ENCODE measurements around the gene OR8A1.
"Not testable (repeated sequence)": the region's sequence is repeated elsewhere in the genome, so short reads cannot be mapped to it uniquely, and the experiment has no call there.

OR8A1 gene

GRCh38 chr11:124591430-124591829 lies 21.6 kb downstream of the OR8A1 start:
- no peak overlapping the region for H3K27ac ChIP-seq
- no peak for DNase-seq (ENCODE audit: low read depth, low spot score)

- H3K27ac ChIP-seq: no peak overlapping the region
- DNase-seq (ENCODE audit: low read depth, low spot score): no peak
Measured at GRCh38 chr11:124592627-124593026, 22.8 kb downstream of the OR8A1 start.

GRCh38 chr11:124595302-124595701 lies 25.5 kb downstream of the OR8A1 start:
- no peak for DNase-seq (ENCODE audit: low read depth, low spot score)

GRCh38 chr11:124597626-124598025 lies 27.8 kb downstream of the OR8A1 start:
- no peak overlapping the region for H3K27ac ChIP-seq
- no peak for DNase-seq (ENCODE audit: low read depth, low spot score)

More at GRCh38 chr11:124595302-124595701, 25.5 kb downstream of the OR8A1 start:
- no peak overlapping the region for H3K27ac ChIP-seq

GRCh38 chr11:124600621-124601320 lies 31.0 kb downstream of the OR8A1 start:
- no peak overlapping the region for H3K27ac ChIP-seq
- DNase-seq (ENCODE audit: low read depth, low spot score): no peak

- no peak for DNase-seq (ENCODE audit: low read depth, low spot score)
- peak overlapping the region; percentile 21 for H3K27ac ChIP-seq
Measured at GRCh38 chr11:124602193-124602592, 32.4 kb downstream of the OR8A1 start.

GRCh38 chr11:124602723-124603122 lies 32.9 kb downstream of the OR8A1 start:
- H3K27ac ChIP-seq; DNase-seq (ENCODE audit: low read depth, low spot score): not testable (repeated sequence)

- DNase-seq (ENCODE audit: low read depth, low spot score): no peak
- no peak overlapping the region for H3K27ac ChIP-seq
Measured at GRCh38 chr11:124605719-124606118, 35.9 kb downstream of the OR8A1 start.

- no peak for DNase-seq (ENCODE audit: low read depth, low spot score)
- no peak overlapping the region for H3K27ac ChIP-seq
Measured at GRCh38 chr11:124608147-124608546, 38.4 kb downstream of the OR8A1 start.

- H3K27ac ChIP-seq: no peak overlapping the region
- no peak for DNase-seq (ENCODE audit: low read depth, low spot score)
Measured at GRCh38 chr11:124610295-124610694, 40.5 kb downstream of the OR8A1 start.

- no peak within 1 kb of the TSS for H3K27ac ChIP-seq
- no peak for DNase-seq (ENCODE audit: low read depth, low spot score)
Measured at GRCh38 chr11:124611064-124611463, 41.3 kb downstream of the OR8A1 start, which contains the start of gene PANX3. Gene PANX3, plus strand, starts transcription at chr11:124611428. Its CDS starts 129 bp downstream, at chr11:124611557.

- DNase-seq (ENCODE audit: low read depth, low spot score): no peak
- H3K27ac ChIP-seq: no peak overlapping the region
Measured at GRCh38 chr11:124612045-124612444, 42.2 kb downstream of the OR8A1 start.

GRCh38 chr11:124612567-124613246 lies 42.9 kb downstream of the OR8A1 start:
- no peak overlapping the region for H3K27ac ChIP-seq
- no peak for DNase-seq (ENCODE audit: low read depth, low spot score)

GRCh38 chr11:124618863-124619262 lies 49.1 kb downstream of the OR8A1 start:
- DNase-seq (ENCODE audit: low read depth, low spot score): no peak
- H3K27ac ChIP-seq: no peak overlapping the region

Data from epithelial cell of prostate (primary cell).